PFSK-1 (cell line): Measurements from ENCODE around the gene SSTR3.

ENCODE experiments used
- POLR2AphosphoS5 ChIP-seq: IDR thresholded peaks from 2 replicates; pipeline ENCODE4 v1.6.1; 2012; ENCODE audit warnings: low read depth, mild to moderate bottlenecking, control low read depth, low read length, moderate library complexity
- REST ChIP-seq, 2 experiments: IDR thresholded peaks; 2 replicates each; pipeline versions ENCODE4 v1.6.1 to v1.8.0; 2011 to 2012; ENCODE audit warnings: low read depth in 2 of 2, low read length in 2 of 2, control low read depth in 1 of 2, inconsistent platforms in 1 of 2, mild to moderate bottlenecking in 1 of 2, moderate library complexity in 1 of 2; ENCODE audit not compliant: insufficient read depth in 1 of 2

GRCh38 chr22:37186997-37187522, 25.2 kb downstream of the SSTR3 start:
- TF ChIP-seq POLR2AphosphoS5 (no peak; the same call in 1 of the 2 replicates), REST (IDR thresholded peaks at IDR 0.05; ENCODE audit: insufficient read depth in 1 of 2, low read depth in 2 of 2, low read length in 2 of 2) (0 out of 4 replicates have a peak, but pooled peaks of 1 of the 2 experiments have one; percentile 7)
